Neural cell (in vitro differentiated cells): ENCODE data around the gene COG5. TPM values are rescaled to one million over a fixed set of nuclear protein-coding genes. Genes with fewer than 3 reads are reported as not detected.

Experiments used
- H2AFZ ChIP-seq: fragments of 200-600, 300-800 bp; sonication (generic), shearing (Covaris generic); 2 replicates; pipeline ENCODE4 v1.6.0; 2014; ENCODE audit warnings: low read depth, mild to moderate bottlenecking, antibody characterized with exemption, low read length, moderate library complexity
- H3F3A ChIP-seq: fragments of 200-600 bp; shearing (Covaris generic); 2 replicates; pipeline ENCODE4 v1.6.1; 2016; ENCODE audit warnings: mild to moderate bottlenecking, moderate library complexity, mixed read lengths, antibody characterized with exemption, low read length; ENCODE audit not compliant: insufficient read depth, poor library complexity, severe bottlenecking
- H3K27ac ChIP-seq: fragments of 200-600, 300-800 bp; sonication (generic), shearing (Covaris generic); 2 replicates; pipeline ENCODE4 v1.5.1; 2014; ENCODE audit warnings: mild to moderate bottlenecking, low read length, moderate library complexity
- H3K27me3 ChIP-seq: fragments of 300-800, 200-600 bp; sonication (generic), shearing (Covaris generic); 2 replicates; pipeline ENCODE4 v1.6.0; 2014; ENCODE audit warnings: mild to moderate bottlenecking, low read depth, low read length, moderate library complexity; ENCODE audit not compliant: insufficient read depth
- H3K36me3 ChIP-seq: fragments of 300-800, 200-600 bp; sonication (generic), shearing (Covaris generic); 2 replicates; pipeline ENCODE4 v1.5.1; 2014; ENCODE audit warnings: mild to moderate bottlenecking, antibody characterized with exemption, low read length, moderate library complexity; ENCODE audit not compliant: insufficient read depth
- H3K4me2 ChIP-seq: fragments of 300-800, 200-600 bp; sonication (generic), shearing (Covaris generic); 2 replicates; pipeline ENCODE4 v1.6.0; 2014; ENCODE audit warnings: mild to moderate bottlenecking, low read length
- H3K4me3 ChIP-seq: fragments of 300-800, 200-600 bp; sonication (generic), shearing (Covaris generic); 2 replicates; pipeline ENCODE4 v1.5.1; 2014; ENCODE audit warnings: mild to moderate bottlenecking, low read length, moderate library complexity
- H3K79me2 ChIP-seq: fragments of 200-600 bp; shearing (Covaris generic); replicated peaks from 2 replicates; pipeline ENCODE4 v1.6.0; 2014; ENCODE audit warnings: mild to moderate bottlenecking, low read length, moderate library complexity; ENCODE audit not compliant: insufficient read depth
- H3K9ac ChIP-seq: fragments of 300-800, 200-600 bp; sonication (generic), shearing (Covaris generic); 2 replicates; pipeline ENCODE4 v1.6.1; 2016; ENCODE audit warnings: mild to moderate bottlenecking, low read length, mixed read lengths
- H3K9me2 ChIP-seq: fragments of 200-600 bp; shearing (Covaris generic); 2 replicates; pipeline ENCODE4 v1.6.1; 2016; ENCODE audit warnings: mild to moderate bottlenecking, low read length, mixed read lengths; ENCODE audit not compliant: insufficient read depth
- H3K9me3 ChIP-seq: fragments of 200-600, 300-800 bp; sonication (generic), shearing (Covaris generic); 2 replicates; pipeline ENCODE4 v1.6.1; 2016; ENCODE audit warnings: mild to moderate bottlenecking, mixed run types, low read length, moderate library complexity, mixed read lengths
- H4K20me1 ChIP-seq: fragments of 200-600 bp; shearing (Covaris generic); 2 replicates; pipeline ENCODE4 v1.6.1; 2016; ENCODE audit warnings: mild to moderate bottlenecking, mixed run types; ENCODE audit not compliant: insufficient read depth
- EP300 ChIP-seq: fragments of 450-650 bp; conservative IDR thresholded peaks from 2 replicates; pipeline ENCODE4 v1.6.1; 2014; ENCODE audit warnings: antibody characterized with exemption, mild to moderate bottlenecking, moderate library complexity; ENCODE audit not compliant: poor library complexity, severe bottlenecking
- EZH2 ChIP-seq: fragments of 200-600, 300-800 bp; shearing (Covaris generic), sonication (generic); IDR thresholded peaks from 2 replicates; pipeline ENCODE4 v1.6.1; 2014; ENCODE audit warnings: antibody characterized with exemption, low read length, borderline replicate concordance, mild to moderate bottlenecking; ENCODE audit not compliant: insufficient read depth, poor library complexity, severe bottlenecking
- MXI1 ChIP-seq: fragments of 450-650 bp; conservative IDR thresholded peaks from 2 replicates; pipeline ENCODE4 v1.6.1; 2014; ENCODE audit warnings: antibody characterized with exemption, mild to moderate bottlenecking; ENCODE audit not compliant: poor library complexity, severe bottlenecking
- POLR2AphosphoS5 ChIP-seq: IDR thresholded peaks from 2 replicates; pipeline ENCODE4 v1.6.1; 2012
- RAD21 ChIP-seq: fragments of 450-650 bp; conservative IDR thresholded peaks from 2 replicates; pipeline ENCODE4 v1.6.1; 2014; ENCODE audit warnings: antibody characterized with exemption, mild to moderate bottlenecking, moderate library complexity
- SMC3 ChIP-seq: fragments of 450-650 bp; conservative IDR thresholded peaks from 2 replicates; pipeline ENCODE4 v1.6.1; 2014; ENCODE audit warnings: antibody characterized with exemption, mild to moderate bottlenecking, moderate library complexity; ENCODE audit not compliant: poor library complexity
- TAF1 ChIP-seq: IDR thresholded peaks from 2 replicates; pipeline ENCODE4 v1.6.1; 2012; ENCODE audit warnings: low read depth
- polyA plus RNA-seq: library from polyadenylated mRNA; depleted of rRNA; stranded (reverse); fragments of >200 nt; gene quantifications from 2 replicates; pipeline ENCODE4 v1.2.3, GENCODE V29; 2014
- TF ChIP-seq, protein P1 (sequence below): fragments of 450-650 bp; IDR thresholded peaks from 2 replicates; pipeline ENCODE4 v1.5.1; 2014; ENCODE audit warnings: antibody characterized with exemption, mild to moderate bottlenecking, moderate library complexity; ENCODE audit not compliant: poor library complexity, severe bottlenecking
- TF ChIP-seq, protein P2 (sequence below): IDR thresholded peaks from 2 replicates; pipeline ENCODE4 v1.6.1; 2012; ENCODE audit warnings: borderline replicate concordance

COG5 gene
- polyA plus RNA-seq, 1 donor from 2014 or later, result 13.3 TPM

DNA sequence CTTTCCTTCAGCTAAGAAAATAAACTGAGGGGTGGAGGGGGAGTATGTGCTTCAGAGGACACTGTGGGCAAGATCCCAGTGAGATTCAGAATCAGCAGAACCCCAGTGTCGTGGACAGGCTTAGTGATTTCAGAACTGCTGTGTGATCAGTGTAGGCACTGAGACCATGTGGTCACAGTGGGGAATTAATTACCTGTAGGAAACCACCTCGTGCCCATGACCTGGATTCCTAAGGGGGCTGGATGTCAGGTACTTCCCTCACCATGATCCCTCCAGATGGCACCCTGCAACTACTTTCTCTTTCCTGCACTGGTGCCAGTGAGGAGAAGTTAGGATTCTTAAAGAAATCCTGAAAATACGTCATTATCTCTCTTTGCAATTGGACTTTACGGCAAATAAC lies 330.5 kb downstream of the COG5 start:
- Histone ChIP-seq H3K27ac (no peak overlapping the region), H3K4me3 (no peak overlapping the region), H3K9ac (no peak overlapping the region), H3K27me3 (no peaks in the 10 kb centered on the region), H4K20me1 (no peaks in the 10 kb centered on the region), H3K4me2 (no peak overlapping the region), H3K36me3 (no peaks in the 10 kb centered on the region), H3K79me2 (no peaks in the 10 kb centered on the region), H2AFZ (no peak overlapping the region), H3K9me3 (no peaks in the 10 kb centered on the region), H3K9me2 (no peaks in the 10 kb centered on the region), H3F3A (no peaks in the 10 kb centered on the region)
- TF ChIP-seq RAD21 (no peak), EZH2 (no peak), MXI1 (no peak), EP300 (no peak), TAF1 (no peak), SMC3 (no peak), POLR2AphosphoS5 (no peak)
- TF ChIP-seq, protein P1, sequence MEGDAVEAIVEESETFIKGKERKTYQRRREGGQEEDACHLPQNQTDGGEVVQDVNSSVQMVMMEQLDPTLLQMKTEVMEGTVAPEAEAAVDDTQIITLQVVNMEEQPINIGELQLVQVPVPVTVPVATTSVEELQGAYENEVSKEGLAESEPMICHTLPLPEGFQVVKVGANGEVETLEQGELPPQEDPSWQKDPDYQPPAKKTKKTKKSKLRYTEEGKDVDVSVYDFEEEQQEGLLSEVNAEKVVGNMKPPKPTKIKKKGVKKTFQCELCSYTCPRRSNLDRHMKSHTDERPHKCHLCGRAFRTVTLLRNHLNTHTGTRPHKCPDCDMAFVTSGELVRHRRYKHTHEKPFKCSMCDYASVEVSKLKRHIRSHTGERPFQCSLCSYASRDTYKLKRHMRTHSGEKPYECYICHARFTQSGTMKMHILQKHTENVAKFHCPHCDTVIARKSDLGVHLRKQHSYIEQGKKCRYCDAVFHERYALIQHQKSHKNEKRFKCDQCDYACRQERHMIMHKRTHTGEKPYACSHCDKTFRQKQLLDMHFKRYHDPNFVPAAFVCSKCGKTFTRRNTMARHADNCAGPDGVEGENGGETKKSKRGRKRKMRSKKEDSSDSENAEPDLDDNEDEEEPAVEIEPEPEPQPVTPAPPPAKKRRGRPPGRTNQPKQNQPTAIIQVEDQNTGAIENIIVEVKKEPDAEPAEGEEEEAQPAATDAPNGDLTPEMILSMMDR, result no peak
- TF ChIP-seq, protein P2, sequence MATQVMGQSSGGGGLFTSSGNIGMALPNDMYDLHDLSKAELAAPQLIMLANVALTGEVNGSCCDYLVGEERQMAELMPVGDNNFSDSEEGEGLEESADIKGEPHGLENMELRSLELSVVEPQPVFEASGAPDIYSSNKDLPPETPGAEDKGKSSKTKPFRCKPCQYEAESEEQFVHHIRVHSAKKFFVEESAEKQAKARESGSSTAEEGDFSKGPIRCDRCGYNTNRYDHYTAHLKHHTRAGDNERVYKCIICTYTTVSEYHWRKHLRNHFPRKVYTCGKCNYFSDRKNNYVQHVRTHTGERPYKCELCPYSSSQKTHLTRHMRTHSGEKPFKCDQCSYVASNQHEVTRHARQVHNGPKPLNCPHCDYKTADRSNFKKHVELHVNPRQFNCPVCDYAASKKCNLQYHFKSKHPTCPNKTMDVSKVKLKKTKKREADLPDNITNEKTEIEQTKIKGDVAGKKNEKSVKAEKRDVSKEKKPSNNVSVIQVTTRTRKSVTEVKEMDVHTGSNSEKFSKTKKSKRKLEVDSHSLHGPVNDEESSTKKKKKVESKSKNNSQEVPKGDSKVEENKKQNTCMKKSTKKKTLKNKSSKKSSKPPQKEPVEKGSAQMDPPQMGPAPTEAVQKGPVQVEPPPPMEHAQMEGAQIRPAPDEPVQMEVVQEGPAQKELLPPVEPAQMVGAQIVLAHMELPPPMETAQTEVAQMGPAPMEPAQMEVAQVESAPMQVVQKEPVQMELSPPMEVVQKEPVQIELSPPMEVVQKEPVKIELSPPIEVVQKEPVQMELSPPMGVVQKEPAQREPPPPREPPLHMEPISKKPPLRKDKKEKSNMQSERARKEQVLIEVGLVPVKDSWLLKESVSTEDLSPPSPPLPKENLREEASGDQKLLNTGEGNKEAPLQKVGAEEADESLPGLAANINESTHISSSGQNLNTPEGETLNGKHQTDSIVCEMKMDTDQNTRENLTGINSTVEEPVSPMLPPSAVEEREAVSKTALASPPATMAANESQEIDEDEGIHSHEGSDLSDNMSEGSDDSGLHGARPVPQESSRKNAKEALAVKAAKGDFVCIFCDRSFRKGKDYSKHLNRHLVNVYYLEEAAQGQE, result no peak

DNA sequence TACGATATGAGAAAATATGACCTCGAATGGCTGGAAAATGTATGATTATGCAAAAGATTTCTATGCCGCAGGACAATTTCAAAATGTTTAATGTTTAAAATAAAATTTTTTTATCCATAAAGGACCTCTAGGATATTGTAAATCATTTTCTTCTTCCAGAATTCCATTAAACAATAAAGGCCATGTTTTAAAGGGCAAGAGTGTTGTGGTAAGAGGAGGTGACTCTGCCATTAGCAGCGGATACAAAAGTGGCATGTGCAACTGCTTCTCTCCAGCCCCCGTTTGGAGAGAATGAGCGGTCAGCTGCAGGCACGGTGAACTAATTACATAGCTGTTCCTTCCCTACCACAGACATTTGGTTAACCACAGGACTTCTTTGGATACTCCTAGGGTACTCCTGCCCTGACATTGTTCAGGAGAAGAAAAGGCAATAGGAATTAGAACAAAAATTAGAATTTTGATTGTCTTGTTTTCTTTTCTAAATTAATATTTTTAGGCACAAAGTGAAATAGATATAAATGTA lies 331.1 kb downstream of the COG5 start:
- Histone ChIP-seq H3F3A (no peaks in the 10 kb centered on the region), H4K20me1 (no peaks in the 10 kb centered on the region), H2AFZ (no peak overlapping the region), H3K79me2 (no peaks in the 10 kb centered on the region), H3K27ac (no peak overlapping the region), H3K9me3 (no peaks in the 10 kb centered on the region), H3K27me3 (no peaks in the 10 kb centered on the region), H3K4me2 (no peak overlapping the region), H3K9me2 (no peaks in the 10 kb centered on the region), H3K4me3 (no peak overlapping the region), H3K36me3 (no peaks in the 10 kb centered on the region), H3K9ac (no peak overlapping the region)
- no peak for TF ChIP-seq RAD21

DNA sequence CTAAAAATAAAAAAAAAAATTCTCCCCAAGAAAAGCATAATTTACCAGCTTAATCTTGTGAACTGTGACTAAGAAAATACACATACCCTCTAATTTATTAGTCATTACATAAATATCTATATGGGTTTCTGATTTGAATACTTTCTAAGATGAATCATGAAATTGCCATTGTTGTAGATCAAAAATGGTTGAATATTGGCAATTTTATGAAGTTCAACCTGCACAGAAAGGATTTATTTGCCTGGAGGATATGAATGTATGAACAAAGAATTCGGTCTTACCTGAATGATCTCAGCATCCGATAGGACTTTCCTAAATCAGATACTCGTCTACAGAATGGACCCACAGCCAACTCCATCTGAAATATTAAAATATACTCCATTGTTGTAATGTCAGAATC lies 333.4 kb downstream of the COG5 start:
- Histone ChIP-seq H4K20me1 (no peaks in the 10 kb centered on the region), H3K36me3 (no peaks in the 10 kb centered on the region), H3K27ac (no peak overlapping the region), H3F3A (no peaks in the 10 kb centered on the region), H3K27me3 (no peaks in the 10 kb centered on the region), H3K4me3 (no peak overlapping the region), H2AFZ (no peak overlapping the region), H3K9me3 (no peaks in the 10 kb centered on the region), H3K9me2 (no peaks in the 10 kb centered on the region), H3K79me2 (no peaks in the 10 kb centered on the region), H3K9ac (no peak overlapping the region), H3K4me2 (no peak overlapping the region)
- TF ChIP-seq TAF1 (no peak), MXI1 (no peak), SMC3 (no peak), RAD21 (no peak), EP300 (no peak), POLR2AphosphoS5 (no peak), EZH2 (no peak)
- TF ChIP-seq, protein P1, result no peak
- TF ChIP-seq, protein P2, result no peak
